ENCODE measurements around the gene DYNLRB1.
A peak's percentile ranks its signal among the peaks of the same experiment; 100 is the strongest.
"Not testable (repeated sequence)": the region's sequence is repeated elsewhere in the genome, so short reads cannot be mapped to it uniquely, and the experiment has no call there.

Gene DYNLRB1

DNA sequence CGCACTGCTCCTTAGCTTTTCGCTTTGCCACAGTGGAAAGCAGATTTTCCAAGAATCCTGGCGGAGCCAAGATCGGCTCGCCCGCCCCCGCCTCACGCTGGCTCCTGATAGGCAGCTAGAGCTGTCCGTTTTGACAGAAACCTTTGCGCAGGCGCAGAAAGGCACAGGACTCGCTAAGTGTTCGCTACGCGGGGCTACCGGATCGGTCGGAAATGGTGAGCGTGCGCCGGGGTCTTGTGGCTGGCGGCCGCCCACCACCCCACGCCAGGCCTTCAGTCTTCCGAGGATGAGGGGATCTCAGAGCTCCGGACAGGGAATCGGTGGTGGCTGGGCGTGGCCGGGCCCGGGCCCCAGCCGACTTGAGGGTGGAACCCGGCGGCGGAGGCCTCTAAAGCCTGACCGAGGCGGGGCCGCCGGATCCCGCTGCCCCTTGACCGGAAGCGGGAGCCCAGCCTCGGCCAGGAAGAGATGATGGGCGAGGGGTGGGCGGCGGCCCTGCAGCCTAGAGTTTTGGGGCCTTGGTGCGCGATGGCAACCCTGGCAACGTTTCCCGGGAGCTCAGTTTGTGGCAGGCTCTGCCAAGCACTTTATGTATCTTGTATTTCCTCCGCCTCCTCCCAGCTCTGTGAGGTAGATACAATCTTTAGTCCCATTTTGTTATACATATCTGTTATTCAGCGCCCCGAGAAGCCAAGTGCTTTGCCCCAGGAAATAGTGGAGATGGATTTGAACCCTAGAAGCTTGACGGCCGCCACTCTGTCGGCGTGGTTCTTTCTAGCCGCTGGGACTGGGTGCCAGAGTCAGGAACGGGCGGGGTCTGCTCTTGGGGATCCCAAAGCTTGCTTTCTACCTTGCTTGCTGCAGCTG, at the start of gene DYNLRB1:
DYNLRB1 (plus strand) TSS at position 176 of the 867 bp plus-strand sequence; CDS start at position 213, 37 bp downstream.
- peak; percentile 93 for DNase-seq

DNA sequence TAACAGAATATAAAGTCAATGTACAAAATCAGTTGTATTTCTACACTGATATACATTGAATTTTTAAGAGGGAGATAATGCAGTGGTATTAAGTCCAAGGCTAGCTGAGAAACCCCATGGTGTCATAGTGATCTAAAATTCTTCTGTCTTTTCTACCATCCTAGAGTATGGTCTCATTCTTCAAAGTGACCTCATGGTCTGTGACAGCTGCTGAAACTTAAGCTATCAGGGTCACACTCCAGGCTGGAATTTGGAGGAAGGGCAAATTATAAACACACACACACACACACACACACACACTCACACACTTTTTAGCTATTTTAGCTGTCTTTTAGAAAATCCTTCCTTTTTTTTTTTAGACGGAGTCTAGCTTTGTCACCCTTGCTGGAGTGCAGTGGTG, 47.3 kb upstream of the DYNLRB1 start:
- no peak for DNase-seq

DNA sequence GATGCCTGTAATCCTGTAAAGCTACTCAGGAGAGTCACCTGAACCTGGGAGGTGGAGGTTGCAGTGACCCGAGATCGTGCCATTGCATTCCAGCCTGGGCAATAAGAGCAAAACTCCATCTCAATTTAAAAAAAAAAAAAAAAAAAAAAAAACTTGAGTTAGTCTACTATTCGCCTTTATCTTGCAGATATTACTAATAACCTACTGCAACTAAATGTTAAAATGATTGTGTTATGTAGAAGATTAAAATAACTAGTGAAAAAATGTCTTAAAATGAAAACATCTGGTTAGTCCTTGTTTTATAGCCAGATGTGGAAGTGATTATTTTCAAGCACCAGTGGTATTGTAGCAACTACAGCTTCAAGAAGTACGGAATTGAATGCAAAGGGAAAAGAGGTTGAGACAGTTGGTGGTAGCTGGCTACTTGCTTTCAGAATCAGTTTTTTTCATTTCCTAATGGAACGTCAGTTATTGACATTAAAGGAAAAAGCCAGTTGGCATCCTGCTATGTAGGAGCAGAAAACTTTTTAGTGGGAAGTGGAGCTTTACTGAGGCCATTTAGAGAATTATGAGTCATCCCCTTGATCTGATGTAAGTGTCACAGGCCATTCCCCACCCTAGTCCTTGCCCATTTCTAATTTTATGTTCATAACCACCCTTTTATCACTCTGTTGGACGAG, 43.8 kb upstream of the DYNLRB1 start:
- no peak for DNase-seq

DNA sequence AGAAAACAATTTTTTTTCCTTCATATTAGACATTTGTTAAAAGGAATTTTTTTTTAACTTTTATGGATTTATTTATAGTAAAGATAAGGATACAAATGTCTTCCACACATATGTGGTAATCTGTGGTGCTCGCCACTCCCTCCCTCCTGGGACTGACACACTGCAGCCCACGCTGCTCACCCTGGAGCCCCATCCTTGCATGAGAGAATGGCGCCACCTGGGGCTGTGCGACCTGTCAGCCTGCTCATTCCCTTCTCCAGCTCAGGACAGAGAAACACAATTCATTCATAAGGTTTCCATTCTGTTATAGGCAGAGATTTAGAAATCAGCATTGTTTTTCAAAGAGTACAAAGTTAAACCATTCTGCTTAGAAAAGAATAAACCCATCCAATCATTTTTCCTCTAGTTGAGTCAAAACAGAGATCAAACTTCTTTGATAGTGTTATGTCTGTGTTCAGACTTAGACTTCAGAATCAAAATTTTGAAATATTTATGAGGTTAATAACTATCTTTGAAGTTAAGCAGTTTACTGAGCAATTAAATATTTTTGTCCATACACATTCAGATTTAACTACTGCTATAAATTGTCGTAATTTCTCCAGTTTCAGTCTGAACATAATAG, 42.8 kb upstream of the DYNLRB1 start:
- DNase-seq = no peak

DNA sequence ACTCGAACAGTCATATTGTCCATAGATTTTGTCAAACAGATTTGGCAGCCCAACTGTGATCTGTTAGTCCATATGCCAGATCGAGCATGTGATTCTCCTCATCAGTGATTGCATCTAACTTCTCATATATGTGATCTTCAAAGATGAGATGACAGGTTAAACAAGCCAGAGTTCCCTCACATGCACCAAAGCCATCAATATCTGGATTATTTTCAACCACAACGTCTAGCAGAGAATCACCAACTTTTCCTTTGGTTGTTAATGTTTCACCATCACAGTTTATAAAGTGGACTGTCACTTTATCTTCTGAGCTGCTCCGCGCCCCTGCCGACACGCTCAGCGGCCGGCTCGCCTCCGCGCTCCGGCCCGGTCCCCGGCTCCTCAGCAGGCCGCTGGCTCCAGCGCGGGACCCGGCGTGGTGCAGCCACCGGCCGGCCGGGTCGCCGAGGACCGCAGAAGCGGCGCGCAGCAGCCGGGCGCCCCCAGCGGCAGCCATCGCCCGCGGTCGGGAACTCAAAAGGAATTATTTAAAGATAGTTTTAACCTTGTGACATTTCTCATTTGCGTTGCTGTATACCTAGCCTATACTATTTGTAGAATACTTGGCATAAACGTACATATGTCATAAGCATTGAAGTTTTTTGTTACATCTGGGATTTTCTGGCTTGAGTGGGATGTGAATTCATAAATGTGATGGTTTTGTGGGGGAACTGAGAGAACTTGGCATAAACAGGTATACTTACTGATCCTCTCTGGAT, 40.1 kb upstream of the DYNLRB1 start:
- no peak for DNase-seq

DNA sequence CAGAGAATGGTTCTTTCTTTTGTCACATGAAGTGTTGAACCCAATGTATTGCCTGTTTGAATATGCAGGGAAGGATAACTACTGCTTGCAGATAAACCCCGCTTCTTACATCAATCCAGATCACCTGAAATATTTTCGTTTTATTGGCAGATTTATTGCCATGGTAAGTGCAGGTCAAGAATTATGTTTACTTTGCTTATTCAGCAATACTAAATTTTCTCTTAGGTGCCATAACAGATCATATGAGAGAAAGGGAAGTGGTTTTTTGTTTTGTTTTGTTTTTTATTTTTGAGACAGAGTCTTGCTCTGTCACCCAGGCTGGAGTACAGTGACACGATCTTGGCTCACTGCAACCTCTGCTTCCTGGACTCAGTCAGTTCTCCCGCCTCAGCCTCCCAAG, 36.6 kb upstream of the DYNLRB1 start:
- no peak for DNase-seq

DNA sequence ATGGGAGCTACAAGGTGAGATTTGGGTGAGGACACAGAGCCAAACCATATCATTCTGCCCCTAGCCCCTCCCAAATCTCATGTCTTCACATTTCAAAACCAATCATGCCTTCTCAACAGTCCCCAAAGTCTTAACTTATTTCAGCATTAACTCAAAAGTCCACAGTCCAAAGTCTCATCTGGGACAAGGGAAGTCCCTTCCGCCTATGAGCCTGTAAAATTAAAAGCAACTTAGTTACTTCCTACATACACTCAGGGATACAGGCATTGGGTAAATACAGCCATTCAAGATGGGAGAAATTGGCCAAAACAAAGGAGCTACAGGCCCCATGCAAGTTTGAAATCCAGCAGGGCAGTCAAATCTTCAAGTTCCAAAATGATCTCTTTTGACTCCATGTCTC, 34.1 kb upstream of the DYNLRB1 start:
- not testable (repeated sequence) for DNase-seq

DNA sequence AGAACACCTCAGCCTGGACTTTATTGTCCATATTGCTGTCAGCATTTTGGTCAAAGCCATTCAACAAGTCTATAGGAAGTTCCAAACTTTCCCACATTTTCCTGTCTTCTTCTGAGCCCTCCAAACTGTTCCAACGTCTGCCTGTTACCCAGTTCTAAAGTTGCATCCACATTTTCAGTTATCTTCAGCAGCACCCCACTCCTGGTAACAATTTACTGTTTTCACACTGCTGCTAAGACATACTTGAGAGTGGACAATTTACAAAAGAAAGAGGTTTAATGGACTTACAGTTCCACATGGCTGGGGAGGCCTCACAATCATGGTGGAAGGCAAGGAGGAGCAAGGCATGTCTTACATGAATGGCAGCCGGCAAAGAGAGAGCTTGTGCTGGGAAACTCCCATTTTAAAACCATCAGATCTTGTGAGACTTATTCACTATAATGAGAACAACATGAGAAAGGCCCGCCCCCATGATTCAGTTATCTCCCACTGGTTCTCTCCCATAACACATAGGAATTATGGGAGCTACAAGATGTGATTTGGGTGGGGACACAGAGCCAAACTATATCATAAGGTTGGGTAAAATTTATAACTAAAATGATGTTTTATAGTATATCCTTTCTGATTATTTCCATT, 32.5 kb upstream of the DYNLRB1 start:
- not testable (repeated sequence) for DNase-seq

DNA sequence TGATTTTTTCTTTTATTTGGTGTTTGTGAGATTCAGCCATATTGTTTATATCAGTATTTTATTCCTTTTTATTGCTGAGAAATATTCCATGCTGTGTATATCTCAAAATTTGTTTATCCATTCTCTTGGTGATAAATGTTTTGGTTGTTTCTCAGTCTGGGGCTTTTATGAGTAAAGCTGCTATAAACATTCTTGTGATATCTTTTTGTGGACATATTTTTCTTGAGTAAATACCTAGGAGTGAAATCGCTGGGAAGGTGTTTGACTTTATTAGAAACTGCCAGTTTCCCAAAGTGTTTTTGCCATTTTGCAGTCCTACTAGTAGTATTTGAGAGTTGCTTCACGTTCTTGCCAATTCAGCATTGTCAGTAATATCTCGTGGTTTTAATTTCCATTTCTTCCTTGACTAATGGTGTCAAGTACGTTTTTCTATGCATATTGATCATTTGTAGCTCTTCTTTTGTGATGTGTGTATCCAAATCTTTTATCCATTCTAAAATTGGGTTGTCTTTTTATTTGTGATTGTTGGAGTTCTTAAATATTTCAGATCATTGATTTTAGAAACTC, 31.1 kb upstream of the DYNLRB1 start:
- DNase-seq = no peak

DNA sequence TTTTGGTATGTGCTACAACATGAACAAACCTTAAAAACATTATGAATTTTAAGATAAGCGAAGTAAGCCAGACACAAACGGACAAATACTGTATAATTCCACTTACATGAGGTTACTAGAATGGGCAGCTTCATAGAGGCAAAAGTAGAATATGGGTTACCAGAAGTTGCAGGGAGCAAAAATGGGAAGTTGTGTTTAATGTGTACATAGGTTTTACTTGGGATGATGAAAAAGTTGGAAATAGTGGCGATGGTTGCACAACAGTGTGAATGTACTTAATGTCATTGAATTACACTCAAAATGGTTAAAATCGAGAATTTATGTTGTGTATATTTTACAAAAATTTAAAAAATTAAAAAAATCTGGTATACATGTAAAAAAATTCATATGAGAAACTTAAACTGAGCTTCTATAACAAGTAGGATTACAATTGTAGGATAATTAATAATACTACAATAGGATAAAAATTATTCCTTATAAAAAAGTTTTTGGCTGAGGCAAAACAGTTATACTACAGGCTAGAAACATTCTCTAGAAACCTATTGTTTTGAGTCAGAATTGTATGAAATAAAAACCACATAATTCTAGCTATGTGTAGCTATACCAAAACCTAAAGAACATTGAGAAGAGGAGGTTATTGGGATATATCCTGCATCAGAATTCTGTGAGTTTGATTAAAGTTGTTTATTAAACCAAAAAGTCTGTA, 24.8 kb upstream of the DYNLRB1 start:
- DNase-seq = no peak

DNA sequence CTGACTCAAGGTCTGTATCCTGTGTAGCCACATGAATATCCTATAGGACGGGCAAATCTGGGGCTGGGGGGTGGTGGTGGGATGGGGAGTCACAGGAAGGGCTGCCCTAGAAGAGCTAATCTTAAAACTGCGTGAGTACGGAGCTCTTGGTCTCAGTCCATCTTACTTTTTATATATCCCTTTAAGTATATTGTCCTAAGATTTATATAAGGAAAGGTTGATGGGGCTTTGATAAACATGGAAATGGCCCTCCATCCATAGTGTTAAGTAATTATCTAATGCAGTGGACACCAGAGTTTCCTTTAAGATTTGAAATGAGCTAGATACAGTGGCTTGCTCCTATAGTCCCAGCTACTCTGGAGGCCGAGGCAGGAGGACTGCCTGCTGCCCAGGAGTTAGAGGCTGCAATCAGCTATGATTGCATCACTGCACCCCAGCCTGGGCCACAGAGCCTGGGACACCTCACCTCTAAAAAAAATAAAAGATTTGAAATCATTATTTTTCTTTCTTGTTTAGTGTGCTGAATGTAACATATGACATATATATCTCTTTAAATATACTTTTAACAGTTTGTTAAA, 24.2 kb upstream of the DYNLRB1 start:
- DNase-seq = no peak

DNA sequence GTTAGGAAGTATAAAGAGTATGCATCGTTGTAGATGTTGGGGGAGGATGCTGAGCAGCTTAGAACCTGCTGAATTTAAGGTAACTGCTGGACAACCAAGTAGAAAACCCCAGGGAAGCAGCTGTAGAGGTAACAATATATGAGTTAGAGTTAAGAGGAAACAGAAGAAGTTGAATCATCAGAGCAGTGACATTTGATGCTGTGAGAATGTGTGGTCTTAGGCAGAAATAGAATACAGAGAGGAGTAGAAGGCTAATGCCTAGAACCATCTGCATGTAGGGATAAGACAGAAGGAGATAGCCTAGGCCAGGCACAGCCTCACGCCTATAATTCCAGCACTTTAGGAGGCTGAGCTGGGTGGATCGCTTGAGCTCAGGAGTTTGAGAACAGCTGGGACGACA, 22.6 kb upstream of the DYNLRB1 start:
- DNase-seq = no peak

DNA sequence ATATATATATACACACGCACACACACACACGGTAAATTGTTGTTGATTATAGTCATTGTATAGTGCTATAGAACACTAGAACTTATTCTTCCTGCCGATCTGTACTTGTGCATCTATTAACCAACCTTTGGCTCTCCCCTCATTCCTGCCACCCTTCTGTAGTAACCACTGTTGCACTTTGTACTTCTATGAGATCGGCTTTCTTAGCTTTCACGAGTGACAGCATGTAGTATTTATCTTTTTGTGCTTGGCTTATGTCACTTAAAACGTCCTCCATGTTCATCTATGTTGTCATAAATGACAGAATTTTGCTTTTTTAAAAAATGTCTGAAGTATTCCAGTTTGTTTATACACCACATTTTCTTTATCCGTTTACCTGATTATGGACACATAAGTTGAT, 20.9 kb upstream of the DYNLRB1 start:
- no peak for DNase-seq

DNA sequence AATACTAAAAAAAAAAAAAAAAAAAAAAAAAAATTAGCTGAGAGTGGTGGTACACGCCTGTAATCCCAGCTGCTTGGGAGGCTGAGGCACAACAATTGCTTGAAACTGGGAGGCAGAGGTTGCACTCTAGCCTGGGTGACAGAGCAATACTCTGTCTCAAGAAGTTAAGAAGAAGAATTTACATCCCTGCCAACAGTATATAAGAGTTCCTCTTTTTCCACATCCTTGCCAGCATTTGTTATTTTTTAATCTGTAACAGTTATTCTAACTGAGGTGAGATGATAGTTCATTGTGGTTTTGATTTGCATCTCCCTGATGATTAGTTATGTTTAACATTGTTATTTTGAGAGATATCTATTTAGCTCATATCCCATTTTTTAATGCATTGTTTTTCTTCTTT, 20.3 kb upstream of the DYNLRB1 start:
- no peak for DNase-seq

DNA sequence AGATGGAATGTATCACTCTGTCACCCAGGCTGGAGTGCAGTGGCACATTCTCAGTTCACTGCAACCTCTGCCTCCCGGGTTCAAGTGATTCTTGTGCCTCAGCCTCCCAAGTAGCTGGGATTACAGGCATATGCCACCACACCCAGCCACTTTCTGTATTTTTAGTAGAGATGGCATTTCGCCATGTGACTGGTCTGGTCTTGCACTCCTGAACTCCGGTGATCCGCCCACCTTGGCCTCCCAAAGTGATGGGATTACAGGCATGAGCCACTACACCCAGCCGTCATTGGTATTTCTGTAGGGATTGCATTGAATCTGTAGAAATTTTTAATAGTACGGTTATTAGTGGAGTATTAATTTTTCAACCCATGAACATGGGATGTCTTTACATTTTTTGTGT, 18.6 kb upstream of the DYNLRB1 start:
- not testable (repeated sequence) for DNase-seq

DNA sequence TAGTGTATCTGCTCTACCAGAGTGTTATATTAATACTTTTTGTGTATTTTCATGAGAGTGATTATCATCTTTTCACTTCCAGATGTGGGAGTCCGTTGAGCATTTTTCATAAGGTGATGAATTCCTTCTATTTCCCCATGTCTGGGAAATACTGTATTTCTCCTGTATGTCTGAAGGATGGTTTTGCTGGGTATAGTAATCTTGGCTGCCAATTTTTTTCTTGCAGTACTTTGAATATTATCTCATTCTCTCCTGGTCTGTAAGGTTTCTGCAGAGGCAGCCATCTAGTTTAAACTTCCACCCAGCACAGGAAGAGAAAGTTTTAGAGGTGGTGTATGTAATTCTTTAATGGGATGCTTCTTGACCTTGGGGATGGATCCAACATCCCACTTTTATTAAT, 15.4 kb upstream of the DYNLRB1 start:
- DNase-seq = no peak

DNA sequence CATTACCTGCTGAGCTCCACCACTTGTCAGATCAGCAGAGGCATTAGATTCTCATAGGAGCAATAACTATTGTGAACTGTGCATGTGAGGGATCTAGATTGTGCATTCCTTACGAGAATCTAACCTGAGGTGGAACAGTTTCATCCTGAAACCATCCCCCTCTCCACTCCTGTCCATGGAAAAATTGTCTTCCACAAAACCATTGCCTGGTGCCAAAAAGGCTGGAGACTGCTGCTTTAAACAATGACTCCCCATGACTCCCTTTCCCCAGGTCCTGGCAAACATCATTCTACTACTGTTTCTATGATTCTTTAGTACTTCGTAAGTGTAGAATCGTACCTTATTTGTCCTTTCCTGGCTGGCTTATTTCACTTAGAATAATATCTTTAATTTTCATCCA, 9.7 kb upstream of the DYNLRB1 start:
- DNase-seq = no peak

DNA sequence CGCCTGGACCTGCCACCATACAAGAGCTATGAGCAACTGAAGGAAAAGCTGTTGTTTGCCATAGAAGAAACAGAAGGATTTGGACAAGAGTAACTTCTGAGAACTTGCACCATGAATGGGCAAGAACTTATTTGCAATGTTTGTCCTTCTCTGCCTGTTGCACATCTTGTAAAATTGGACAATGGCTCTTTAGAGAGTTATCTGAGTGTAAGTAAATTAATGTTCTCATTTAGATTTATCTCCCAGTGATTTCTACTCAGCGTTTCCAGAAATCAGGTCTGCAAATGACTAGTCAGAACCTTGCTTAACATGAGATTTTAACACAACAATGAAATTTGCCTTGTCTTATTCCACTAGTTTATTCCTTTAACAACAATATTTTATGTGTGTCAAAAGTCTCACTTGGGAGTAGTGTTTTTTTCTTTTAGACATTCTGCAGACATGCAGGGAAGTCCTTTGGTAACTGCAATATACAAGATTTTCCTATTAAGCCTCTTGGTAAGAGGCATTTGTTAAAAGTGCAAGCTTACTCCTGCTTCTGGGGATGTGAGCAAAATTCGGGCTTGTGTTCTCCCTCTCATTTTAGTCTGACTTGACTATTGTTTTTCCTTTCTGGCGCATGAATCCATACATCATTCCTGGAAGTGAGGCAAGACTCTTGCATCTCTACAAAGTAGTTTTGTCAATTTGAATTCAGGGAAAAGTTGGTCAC, 8.4 kb upstream of the DYNLRB1 start:
- DNase-seq = no peak

DNA sequence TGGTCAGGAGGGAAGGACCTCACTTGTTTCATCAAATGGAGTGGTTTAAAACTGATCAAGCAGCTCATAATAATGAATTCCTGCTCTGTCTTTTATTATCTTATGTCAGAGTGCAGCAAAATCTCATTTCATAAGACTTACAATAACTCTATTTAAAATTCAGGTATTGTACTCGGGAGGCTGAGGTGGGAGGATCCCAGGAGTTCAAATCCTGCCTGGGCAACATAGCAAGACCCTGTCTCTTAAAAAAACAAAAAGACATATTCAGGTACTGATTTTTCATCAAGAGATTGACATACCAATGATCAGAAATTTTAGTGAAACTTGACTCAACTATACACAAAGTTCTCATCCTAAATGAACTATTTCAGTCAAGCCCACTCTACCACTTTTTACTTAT, 5.6 kb upstream of the DYNLRB1 start:
- no peak for DNase-seq

DNA sequence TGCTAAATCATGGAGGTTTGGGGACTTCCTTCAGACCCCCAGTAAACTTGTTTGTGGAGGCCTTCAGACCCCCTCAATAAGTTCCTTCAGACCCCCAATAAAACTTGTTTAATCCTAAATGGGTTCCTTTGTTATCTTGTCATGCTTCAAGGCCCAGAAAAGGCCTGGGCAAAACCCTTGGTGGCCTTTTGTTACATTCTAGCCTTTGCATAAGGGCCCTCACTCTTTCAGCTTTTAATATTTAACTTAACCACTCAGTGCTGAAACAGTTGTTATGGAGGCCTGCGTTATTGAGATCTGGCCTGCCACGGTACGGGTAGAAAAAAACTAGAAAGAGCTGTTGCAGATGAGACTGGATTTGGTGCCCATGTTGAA, 4.3 kb upstream of the DYNLRB1 start:
- DNase-seq = peak; percentile 40
